ENCODE measurements around the gene DYNC1I1.
"Not testable (repeated sequence)": the region's sequence is repeated elsewhere in the genome, so short reads cannot be mapped to it uniquely, and the experiment has no call there.

The DYNC1I1 gene

DNA sequence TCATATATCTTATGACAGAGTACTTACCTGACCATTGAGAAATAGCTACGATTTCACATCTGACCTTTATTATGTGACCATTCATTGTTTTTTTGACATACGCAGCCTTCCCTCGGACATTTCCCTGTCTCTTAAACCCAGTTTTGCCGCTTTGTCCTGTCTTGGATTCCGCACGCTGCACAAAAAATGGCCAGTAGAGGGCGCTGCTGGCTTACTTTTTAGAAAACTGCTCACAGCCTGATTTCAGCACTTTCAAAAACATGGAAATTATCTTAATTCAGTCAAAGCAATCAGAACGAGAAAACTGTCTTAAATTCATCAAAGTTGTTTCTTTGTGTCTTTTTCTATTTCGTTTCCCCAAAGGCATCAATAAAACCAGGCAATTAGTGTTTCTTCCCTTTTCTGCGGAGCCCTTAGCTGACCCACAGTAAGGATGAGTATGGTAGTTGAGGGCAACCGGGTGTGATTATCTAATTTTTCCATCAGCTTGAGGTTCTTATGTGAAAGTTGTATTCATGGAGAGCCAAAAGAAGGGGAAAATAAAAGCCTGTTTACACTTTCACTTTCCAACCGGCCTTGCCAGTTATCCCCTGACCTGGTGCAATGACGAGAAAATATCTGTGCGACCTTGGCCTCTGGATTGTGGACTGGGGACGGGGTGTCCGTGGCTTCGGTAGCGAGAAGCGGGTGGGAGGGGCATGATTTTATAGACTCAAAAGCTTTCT, 144.4 kb downstream of the DYNC1I1 start:
- DNase-seq, result peak in 1 of 2 experiments; percentile 23

DNA sequence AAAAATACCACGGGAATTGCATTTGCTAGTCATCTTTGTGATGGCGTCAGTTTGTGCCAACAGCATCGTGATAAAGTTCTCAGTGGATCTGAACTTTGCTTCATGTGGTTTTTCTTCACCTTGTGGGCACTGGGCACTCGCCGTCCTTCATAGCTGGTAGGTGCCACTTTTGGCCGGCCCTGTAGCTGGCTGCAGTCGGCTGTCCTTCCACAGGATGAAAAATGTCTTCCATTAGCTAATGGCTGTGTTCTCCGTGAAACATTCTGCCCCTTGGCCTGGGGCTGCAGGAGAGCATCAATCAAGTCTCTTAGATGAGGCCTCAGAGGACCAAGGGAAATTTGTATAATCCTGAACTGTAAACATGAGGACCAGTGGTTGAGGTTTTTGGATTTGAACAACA, 145.3 kb downstream of the DYNC1I1 start:
- DNase-seq, result no peak

DNA sequence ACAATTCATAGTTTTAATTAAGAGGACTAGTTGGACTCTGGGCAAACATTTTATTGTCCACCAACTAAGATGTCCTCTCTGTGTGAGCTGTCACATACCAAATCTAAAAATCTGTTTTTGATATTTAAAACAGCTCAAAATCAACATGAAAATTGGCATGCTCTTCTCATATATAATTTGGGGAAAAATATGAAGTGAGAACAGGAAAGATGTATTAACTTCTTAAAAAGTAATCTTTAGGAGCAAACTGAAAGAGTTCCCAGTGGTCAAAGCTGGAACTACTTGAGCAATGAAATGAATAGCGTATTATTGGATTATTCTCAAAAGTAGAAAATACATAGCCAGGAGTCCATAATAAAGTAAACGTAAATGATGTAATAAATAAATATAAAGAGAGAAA, 147.2 kb downstream of the DYNC1I1 start:
- DNase-seq, result no peak

DNA sequence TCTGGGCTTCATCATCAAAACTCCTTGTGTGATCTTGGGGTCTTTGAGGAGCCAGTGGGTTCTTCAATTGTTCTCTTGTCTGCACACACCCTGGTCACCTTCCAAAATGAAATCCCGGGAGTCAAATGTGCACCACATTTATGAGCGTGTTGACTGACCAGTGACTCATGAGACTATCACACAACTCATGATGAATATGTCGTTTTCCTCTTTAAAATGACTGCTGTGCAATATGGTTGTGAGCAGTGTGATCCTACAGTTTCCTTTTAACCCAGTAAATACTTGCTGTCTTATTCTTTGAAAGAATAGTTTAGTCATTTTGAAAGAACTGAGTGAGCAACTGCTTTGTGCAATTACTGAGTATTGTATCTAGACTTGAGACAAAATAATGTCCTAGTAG, 149.2 kb downstream of the DYNC1I1 start:
- no peak for DNase-seq

DNA sequence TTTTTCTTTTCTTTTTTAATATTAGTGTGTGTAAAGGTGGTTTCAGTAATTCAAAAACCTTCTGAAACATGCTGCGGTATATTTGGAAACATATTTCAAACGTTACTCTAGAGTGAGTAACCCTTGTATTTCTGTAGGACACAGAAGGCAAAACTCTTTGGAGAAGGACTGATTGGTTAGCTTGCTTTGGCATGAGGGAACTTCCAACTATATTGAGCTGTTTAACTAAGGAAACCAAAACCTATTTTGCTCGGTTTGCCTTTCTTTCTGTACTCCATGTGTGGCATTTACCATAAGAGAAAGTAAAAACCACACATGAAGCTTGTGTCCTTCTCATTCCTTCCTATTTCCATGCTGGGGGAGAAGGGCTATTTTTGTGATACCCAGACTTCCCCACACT, 149.8 kb downstream of the DYNC1I1 start:
- no peak for DNase-seq

DNA sequence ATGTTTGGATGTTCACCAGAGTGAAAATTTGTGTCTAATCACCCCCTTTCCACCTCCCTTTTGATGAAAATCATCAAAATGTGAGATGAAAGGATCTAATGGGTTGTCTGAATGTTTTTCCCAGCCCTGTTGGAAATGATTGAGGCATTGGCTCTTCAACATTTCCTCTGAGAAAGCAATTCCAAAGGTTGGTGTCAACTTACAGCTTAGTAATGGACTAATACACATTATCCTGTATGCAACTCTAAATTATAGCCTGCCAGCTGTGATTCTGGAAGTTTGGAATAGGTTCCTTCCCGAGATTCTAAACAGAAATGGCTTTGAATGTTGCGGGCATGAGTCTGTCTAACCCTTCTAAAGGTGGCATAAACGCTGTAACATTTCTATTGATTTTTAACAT, 152.9 kb downstream of the DYNC1I1 start:
- no peak for DNase-seq

DNA sequence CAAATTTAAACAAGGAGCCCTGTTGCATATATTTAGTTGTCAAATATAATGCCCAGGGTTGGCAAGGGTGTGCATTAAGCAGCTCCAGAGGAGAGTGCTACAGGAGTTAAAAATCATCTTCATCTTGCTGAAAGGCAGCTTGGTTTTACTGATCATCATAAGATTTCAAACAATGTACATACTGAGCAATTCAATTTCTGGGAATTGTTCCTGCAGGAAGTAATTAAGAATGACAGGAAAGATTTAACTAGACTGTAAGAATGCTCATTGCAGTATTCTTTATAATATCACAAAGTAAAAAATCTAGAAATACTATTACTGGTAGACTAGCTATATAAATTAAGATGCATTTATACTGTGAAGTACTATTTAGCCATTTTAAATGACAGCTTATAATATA, 153.6 kb downstream of the DYNC1I1 start:
- no peak for DNase-seq

DNA sequence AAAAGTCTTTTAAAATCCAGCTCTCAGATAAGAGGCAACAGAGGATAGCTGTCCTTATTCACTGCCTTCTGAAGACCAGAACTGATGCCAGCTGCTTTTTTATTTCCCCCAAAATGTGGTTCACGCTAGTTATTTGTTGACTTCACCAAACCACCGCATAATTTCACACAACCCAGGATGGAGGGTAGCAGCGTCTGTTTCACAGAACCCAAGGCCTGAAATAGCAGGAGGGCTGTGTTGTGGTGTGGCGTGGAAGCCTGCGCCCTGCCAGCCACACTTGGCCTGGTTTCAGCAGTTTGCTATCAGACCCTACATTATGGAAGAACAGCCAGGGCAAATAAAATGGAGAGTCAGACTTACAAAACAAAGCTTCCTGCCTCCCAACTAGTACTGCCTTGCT, 155.4 kb downstream of the DYNC1I1 start:
- peak; percentile 9 to 23 for DNase-seq

DNA sequence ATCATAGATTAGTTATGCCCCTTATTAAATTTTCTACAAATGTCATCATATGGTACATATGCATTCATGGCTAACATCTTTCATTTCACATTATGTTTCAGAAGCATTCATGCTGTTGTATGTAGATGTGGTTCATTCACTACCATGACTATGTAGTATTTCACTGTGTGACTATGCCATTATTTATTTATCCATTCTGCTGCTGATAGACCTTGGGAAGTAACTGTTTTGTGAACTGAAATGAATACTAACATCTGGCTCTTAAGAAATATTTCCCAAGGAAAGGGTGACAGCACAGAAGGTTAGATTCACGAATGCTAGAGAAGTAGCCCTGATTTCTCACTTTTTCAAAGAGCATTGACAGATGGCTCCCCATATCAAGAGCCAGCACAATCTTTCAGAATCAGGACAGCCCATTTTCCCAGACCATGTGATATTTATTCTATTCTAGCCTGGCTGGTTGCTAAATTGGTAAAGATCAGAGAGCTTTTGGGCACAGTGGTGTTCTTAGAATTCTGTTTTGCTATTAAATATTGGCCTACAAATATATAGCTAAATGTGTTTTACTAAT, 157.4 kb downstream of the DYNC1I1 start:
- no peak for DNase-seq

DNA sequence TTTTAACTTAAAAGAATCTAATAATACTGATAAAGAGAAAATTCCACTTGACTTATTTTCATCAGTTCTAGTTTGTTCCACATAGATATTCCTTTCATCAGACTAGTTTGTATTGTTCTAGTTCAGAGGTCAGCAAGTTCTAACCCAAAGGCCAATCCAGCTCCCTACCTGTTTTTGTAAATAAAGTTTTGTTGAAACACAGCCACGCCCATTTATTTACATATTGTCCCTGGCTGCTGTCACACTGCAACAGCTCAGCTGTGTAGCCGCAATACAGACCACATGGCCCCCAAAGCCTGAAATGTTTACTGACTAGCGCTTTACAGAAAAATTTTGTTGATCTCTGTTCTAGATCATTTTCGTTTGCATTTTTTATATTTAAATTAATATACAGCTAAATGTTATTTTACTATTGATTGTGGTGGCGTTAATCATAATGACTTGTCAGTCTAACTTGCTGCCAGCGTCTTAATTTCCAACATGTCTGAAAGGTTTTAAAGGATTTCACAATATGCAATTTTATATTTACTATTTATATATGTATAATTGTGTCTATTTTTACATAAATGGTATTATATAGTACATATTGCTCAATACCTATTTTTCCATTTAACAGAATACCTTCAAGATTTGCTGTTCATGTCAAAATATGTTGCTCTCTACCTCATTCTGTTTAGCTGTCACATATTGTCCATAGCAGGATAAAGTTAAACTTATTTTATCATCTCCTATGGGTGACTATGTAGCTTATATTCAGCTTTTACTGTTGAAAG, 159.3 kb downstream of the DYNC1I1 start:
- DNase-seq, result no peak

DNA sequence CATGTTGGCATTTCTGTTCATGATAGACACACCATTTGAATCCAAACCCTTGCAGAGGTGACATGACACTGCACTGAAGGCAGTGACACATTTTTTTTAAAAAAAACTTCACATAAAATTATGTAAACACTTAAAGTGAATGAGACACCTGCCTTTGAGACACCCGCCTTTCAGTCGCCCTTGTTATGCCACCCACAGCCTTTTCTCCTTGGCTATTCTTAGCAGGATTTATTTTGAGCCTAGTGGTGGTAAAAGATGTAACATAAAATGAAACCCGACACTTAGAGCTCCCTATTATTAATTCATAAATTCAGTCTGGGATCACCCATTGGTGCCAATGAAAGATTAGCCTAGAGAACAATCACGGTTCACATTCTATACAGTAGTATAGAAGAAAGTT, 161.3 kb downstream of the DYNC1I1 start:
- no peak for DNase-seq

DNA sequence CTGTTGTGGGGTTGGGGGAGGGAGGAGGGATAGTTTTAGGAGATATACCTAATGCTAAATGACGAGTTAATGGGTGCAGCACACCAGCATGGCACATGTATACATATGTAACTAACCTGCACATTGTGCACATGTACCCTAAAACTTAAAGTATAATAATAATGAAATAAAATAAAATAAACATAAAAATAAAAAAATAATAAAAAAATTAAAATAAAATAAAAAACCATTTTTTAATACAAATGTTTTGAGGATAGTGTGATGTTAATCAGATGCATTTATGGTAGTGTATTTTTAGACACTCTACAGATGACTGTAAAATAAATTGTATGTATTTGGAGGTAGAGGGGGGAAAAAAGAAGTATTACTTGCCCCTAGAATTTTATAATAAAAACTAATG, 172.5 kb downstream of the DYNC1I1 start:
- not testable (repeated sequence) for DNase-seq

DNA sequence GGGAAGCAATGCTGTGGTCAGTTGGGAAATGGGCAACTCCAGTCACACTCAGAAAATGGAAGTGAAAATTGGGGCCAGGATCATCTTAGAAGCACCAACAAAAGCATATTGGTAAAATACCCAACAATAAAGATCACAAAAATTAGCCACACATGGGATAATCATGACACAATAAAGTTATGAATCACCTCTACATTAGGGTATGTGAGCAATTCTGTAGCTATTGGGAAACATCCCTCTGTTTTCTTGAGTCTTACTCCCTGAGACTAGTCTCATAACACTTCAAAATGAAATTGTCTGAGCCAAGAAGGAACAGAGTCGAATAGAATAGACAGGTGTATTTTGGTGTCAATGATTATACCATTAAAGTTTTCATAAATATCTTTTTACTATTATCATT, 178.3 kb downstream of the DYNC1I1 start:
- no peak for DNase-seq

DNA sequence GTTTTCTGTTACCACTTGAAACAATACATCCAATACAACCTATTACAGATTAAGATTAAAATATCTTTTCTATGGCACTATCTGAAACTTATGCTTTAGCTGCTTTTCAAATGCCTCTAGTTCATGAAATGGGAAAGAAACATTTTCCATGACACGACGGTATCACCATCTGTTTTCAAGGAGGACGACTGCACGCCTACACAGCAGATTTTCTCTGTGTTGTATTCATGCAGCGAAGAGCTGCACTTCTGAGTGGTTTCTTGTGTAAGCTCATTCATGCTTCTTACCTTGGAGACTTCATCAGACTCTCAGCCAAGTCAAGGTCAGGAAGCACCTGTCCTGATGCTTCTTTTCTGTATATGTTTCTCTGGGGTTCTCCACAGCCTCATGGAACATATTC, 179.2 kb downstream of the DYNC1I1 start:
- DNase-seq, result no peak

DNA sequence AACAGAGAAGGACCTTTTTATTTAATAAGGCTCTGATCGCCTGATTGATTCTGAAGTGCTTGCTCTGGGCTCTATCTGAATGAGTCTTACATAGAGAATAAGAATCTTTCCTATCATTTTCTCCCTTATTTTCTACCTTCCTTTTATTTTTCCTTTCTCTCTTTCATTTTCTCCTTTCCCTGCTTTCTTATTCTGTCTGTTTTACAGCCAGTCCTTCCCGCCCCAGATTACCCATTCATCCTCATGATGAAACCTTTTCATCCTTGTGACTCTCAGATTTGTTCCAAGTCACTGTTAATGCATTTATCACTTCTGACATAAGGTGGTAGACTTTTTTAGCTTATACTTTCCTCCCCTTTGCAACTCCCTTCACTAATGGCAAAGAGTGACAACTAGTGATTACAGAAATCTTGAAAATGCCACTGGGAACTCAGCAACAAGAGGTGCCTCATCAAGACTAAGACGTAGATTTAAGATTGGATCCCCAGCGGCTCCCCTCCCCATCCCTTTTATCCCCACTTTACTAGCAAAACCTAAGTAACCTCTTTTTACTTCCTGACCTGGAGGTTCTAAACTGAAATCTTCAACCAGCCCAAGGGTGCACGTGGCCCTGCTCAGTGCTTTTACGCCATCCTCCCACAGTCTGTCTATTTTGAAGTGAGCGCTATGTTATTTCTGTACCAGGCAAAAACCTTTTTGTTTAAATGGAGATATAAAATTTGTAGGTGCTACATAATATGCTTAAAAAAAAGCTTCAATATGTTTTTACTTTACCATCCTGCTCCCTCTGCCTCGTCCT, 179.8 kb downstream of the DYNC1I1 start:
- no peak for DNase-seq

DNA sequence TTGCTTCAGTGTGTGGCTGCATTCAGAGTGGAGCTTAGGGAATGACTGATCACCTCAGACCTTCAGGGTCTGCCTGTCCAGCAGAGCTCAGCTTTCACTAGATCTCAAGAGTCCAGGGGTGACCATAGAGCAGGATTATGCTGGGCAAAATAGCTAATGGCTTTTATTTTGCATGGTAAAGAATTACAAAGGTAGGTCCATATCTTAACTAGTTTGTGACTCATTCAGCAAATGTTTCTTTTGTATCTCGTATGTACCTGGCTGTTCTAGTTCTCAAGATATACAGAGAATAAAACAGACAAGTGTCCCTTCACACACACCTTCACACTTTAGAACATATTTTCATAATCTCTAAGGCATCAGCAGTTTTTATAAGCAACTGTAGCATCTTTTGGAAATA, 180.5 kb downstream of the DYNC1I1 start:
- no peak for DNase-seq

DNA sequence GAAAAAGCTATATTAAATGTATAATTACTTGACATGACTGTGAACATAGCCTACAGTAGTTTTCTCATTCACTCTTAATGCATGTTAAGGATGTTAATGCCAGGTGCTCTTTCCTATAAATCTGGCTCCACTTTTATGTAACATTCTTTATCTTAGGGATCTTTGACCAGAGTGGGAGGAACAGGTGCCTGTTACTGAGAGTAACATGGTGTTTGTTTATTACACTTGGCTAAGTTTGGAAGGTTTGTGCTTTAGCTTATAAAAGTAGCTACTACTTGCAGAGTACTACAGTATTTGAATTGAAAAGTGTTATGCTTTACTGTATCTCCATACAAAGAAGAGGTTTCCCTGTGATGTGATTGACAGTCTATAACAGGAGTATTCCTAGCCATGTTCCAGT, 183.4 kb downstream of the DYNC1I1 start:
- DNase-seq, result no peak

DNA sequence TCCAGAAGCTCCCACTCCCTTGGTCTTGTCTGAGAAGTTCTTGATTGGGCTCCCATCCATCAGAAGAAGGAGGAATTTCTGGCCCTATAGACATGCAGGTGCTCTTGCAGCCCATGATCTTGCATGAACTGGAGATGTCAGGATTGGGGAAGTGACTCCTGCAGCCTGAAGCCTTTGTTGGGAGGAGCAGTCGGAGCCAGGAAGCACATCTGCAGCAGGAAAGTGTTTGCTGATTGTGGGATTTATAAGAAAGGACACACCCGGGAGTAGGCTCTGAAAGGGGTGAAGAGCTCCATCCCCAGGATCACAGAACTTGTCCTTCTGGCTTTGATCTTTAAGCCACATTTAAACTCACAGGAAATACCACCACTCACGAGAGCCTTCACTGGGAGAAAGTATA, 185.2 kb downstream of the DYNC1I1 start:
- no peak for DNase-seq

DNA sequence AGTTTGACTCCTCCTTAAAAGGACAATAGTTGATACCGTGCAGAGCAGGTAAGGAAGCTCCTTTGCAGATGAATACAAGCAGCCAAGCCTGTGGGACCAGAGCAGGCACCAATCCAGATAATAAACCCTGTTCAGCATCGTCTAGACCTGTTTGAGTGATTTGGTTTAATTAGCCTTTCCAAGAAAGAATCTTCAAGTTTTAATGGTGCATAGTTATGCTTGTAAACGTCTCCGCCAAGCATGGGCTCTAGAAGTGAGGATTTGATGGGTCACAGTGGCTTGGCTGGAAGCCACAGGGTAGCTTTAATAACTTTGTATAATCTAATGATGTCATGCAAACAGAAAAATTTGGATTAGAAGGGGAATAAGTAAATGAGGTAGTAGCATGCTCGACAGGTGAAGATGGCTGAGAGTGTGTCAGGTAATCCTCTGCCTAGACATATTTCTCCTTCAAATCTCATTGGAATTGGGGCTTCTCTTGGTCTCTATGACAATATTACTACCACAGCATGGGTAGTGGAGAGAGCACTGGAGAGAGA, 188.4 kb downstream of the DYNC1I1 start:
- no peak for DNase-seq

DNA sequence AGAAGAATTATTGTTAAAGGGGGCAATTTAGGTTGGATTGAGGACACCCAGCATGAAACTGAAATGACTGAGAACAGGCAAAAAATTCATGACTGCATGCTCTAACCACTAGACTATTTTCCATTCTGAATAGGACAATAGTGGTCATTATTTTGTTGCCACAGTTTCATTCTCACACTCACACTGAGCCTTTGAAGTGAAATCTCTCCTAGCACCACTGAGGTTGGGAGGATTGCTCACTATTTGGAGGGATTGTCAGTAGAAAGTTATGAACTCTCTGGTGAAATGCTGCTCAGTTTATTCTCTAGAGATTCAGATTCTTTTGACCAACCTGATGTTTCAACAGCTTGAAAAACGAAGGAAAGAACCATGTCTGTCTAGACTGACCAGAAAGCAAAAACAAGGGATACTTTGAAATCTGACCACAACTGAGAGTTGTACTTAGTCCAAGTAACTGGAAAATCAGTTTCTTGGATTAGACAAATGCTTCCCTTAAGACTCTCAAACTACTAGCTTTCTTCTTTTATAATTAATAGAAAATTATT, 191.2 kb downstream of the DYNC1I1 start:
- no peak for DNase-seq

DNA sequence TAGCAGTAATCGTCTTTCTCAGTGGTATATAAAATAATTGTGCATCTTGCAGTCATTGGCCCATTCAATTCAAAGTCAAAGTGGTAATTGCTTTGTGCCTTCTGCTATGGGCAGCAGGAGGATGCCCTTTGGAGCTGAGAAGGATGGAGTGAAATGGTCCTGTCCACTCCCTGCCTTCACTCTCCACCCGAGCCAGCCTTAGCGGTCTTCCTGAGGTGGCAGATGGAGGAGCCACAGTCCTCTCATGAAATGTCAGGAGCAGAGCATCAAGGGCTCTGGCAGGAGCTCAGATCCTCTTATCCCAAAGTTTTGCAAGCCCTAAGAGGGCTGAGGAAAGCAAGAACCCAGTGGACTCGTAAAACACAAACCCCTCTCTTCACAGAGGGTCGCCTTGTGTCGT, 199.4 kb downstream of the DYNC1I1 start:
- peak in 1 of 2 experiments; percentile 1 for DNase-seq

DNA sequence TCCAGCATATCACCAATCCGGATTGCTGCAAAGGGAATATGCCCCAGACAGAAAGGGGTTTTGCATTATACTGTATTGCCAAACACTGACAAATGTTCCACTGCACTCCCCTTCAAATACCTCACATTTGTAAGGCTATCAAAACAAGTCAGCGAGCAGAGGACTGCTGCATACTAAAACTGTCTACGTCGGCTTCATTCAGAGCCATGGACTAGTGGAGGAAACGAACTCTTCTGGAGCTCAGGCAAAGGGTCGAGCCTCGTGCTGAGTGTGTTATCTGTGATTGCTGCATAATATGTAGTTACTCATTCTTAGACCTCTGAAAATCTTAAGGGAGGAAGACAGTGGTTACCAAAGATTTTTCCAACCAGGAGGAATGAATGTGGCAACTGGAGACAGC, 200.2 kb downstream of the DYNC1I1 start:
- no peak for DNase-seq

DNA sequence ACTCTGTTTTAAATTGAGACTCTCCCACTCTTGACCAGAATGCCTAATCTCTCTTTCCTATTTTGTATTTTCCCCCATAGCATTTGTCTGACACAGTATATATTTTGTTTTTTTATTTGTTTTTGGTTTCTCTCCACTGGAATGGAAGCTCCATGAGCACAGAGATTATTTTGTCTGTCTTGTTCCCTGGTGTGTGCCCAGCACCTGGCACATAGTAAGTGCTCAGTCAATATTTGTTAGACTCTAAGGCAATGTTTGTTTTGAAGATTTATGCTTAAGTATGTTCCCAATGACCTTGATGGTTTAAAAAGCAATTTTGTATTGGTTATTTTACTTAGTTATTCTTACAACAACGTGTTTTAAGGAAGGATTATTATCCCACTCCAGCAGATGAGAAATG, 201.8 kb downstream of the DYNC1I1 start:
- no peak for DNase-seq
